ENCODE results near the gene FRMD3.

FRMD3 gene

GRCh38 chr9:83536332-83536731 is 1.9 kb downstream of the FRMD3 start:
- DNase-seq (ENCODE audit: extremely low spot score): no peak
- ChIA-PET CTCF (interaction anchor here (0.9 kb wide), 1 partner anchor 202 kb away, joined by 3 read pairs; no protein-coding TSS in a partner anchor), POLR2A (interaction anchor here (1.0 kb wide), 1 partner anchor 474 kb away, joined by 3 read pairs; no protein-coding TSS in a partner anchor)
- no peak for TF ChIP-seq TARDBP (IDR thresholded peaks at IDR 0.05)
- TF ChIP-seq FOXK2 (IDR thresholded peaks at IDR 0.05): no peak
- TF ChIP-seq PKNOX1 (IDR thresholded peaks at IDR 0.05): no peak
- no peak for TF ChIP-seq CTBP1 (IDR thresholded peaks at IDR 0.05; ENCODE audit: borderline replicate concordance)
- TF ChIP-seq HDGF (IDR thresholded peaks at IDR 0.05; ENCODE audit: borderline replicate concordance): no peak
- TF ChIP-seq ELF4 (IDR thresholded peaks at IDR 0.05): no peak
- no peak for TF ChIP-seq BHLHE40 (IDR thresholded peaks at IDR 0.05; ENCODE audit: borderline replicate concordance)
- no peak for TF ChIP-seq ZNF384 (IDR thresholded peaks at IDR 0.05)
- no peak for TF ChIP-seq FOXM1 (IDR thresholded peaks at IDR 0.05; ENCODE audit: borderline replicate concordance)
- no peak for TF ChIP-seq NFRKB (IDR thresholded peaks at IDR 0.05)
- no peak for TF ChIP-seq L3MBTL2 (conservative IDR thresholded peaks at IDR 0.05)
- TF ChIP-seq SUZ12 (IDR thresholded peaks at IDR 0.05): no peak
- TF ChIP-seq LEF1 (IDR thresholded peaks at IDR 0.05; ENCODE audit: borderline replicate concordance): no peak

GRCh38 chr9:83535736-83536135 is 2.5 kb downstream of the FRMD3 start:
- no peak for TF ChIP-seq PKNOX1 (IDR thresholded peaks at IDR 0.05)
- no peak for TF ChIP-seq FOXM1 (IDR thresholded peaks at IDR 0.05; ENCODE audit: borderline replicate concordance)
- TF ChIP-seq NFRKB (IDR thresholded peaks at IDR 0.05): no peak
- no peak for TF ChIP-seq SP1 (IDR thresholded peaks at IDR 0.05)
- TF ChIP-seq HDGF (IDR thresholded peaks at IDR 0.05; ENCODE audit: borderline replicate concordance): no peak
- no peak for TF ChIP-seq L3MBTL2 (conservative IDR thresholded peaks at IDR 0.05)
- TF ChIP-seq SUZ12 (IDR thresholded peaks at IDR 0.05): no peak
- CTCF ChIA-PET: no interaction called here
- no peak for DNase-seq (ENCODE audit: extremely low spot score)
- POLR2A ChIA-PET: no interaction called here

DNA sequence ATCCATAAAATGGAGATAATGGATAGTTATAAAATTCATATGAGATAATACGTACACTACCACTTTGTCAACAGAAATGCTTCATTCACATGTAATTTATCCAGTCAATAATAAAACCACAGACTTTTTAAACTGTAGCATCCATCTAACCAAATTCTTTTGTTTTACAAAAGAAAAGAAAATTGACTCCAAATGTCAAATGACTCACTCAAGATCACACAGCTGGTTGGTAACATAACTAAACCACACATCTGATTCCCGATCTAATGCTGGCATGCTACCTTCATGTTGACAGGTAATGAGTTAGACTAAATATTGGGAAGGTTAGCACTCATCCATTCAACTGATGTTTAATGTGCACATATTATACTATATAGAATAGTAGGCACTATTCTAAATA is 4.9 kb downstream of the FRMD3 start:
- POLR2A ChIA-PET: no interaction called here
- CTCF ChIA-PET: no interaction called here
- no peak for TF ChIP-seq TARDBP (IDR thresholded peaks at IDR 0.05)
- no peak for TF ChIP-seq ZNF384 (IDR thresholded peaks at IDR 0.05)
- no peak for TF ChIP-seq ARNT (IDR thresholded peaks at IDR 0.05)
- no peak for TF ChIP-seq SUZ12 (IDR thresholded peaks at IDR 0.05)
- TF ChIP-seq FOXA1 (IDR thresholded peaks at IDR 0.05): no peak
- TF ChIP-seq NFRKB (IDR thresholded peaks at IDR 0.05): no peak
- no peak for TF ChIP-seq FOXK2 (IDR thresholded peaks at IDR 0.05)
- no peak for TF ChIP-seq ELF4 (IDR thresholded peaks at IDR 0.05)
- no peak for TF ChIP-seq HDGF (IDR thresholded peaks at IDR 0.05; ENCODE audit: borderline replicate concordance)
- TF ChIP-seq PKNOX1 (IDR thresholded peaks at IDR 0.05): no peak
- no peak for DNase-seq (ENCODE audit: extremely low spot score)

DNA sequence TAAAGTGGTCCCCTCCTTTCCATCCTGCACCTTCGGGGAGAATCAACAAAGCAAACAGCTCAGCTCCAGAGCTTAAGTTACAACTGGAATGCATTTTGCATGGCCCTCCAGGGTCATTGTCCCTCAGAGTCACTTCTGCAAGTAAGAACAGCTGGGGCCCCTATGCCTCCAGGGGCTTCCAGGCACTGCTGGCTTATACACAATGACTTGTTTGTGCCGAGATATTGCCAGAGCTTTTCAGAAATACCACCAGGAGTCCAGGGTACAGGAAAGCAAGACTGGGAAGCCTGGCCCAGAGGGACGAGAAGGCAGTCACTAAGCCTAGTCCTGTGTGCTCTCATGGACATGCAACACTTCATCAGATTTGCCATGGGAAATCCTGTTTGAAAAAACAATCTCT is 11.3 kb downstream of the FRMD3 start:
- ChIA-PET POLR2A (no interaction called here), CTCF (no interaction called here)
- no peak for TF ChIP-seq CTBP1 (IDR thresholded peaks at IDR 0.05; ENCODE audit: borderline replicate concordance)
- no peak for TF ChIP-seq SUZ12 (IDR thresholded peaks at IDR 0.05)
- no peak for TF ChIP-seq PKNOX1 (IDR thresholded peaks at IDR 0.05)
- TF ChIP-seq SP1 (IDR thresholded peaks at IDR 0.05): no peak
- no peak for TF ChIP-seq FOXK2 (IDR thresholded peaks at IDR 0.05)
- TF ChIP-seq LEF1 (IDR thresholded peaks at IDR 0.05; ENCODE audit: borderline replicate concordance): no peak
- TF ChIP-seq ELF4 (IDR thresholded peaks at IDR 0.05): no peak
- no peak for TF ChIP-seq ZNF384 (IDR thresholded peaks at IDR 0.05)
- TF ChIP-seq L3MBTL2 (conservative IDR thresholded peaks at IDR 0.05): no peak
- no peak for TF ChIP-seq ARNT (IDR thresholded peaks at IDR 0.05)
- no peak for TF ChIP-seq TARDBP (IDR thresholded peaks at IDR 0.05)
- no peak for TF ChIP-seq FOXM1 (IDR thresholded peaks at IDR 0.05; ENCODE audit: borderline replicate concordance)
- no peak for DNase-seq (ENCODE audit: extremely low spot score)

DNA sequence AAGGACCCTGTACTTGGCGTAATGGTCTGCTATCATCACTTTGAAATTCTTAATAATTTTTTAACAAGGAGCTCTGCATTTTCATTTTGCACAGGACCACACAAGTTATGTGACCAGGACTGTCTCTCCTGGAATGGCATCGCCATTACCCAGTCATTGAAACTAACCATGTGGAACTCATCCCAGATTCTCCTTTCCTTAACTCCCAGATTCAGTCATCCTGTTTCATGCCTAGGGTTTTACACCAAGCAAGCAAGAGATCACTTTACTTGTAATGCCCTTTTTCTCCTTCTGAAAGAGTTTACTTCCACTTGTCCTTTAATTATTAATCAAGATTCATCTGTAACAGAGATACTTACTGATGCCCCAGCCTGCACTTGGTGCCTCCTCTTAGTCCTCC is 12.0 kb downstream of the FRMD3 start:
- DNase-seq (ENCODE audit: extremely low spot score): no peak
- no peak for TF ChIP-seq ELF4 (IDR thresholded peaks at IDR 0.05)
- TF ChIP-seq TARDBP (IDR thresholded peaks at IDR 0.05): no peak
- no peak for TF ChIP-seq BHLHE40 (IDR thresholded peaks at IDR 0.05; ENCODE audit: borderline replicate concordance)
- no peak for TF ChIP-seq FOXA1 (IDR thresholded peaks at IDR 0.05)
- no peak for TF ChIP-seq SP1 (IDR thresholded peaks at IDR 0.05)
- no peak for TF ChIP-seq PKNOX1 (IDR thresholded peaks at IDR 0.05)
- TF ChIP-seq ARNT (IDR thresholded peaks at IDR 0.05): no peak
- no peak for TF ChIP-seq CTBP1 (IDR thresholded peaks at IDR 0.05; ENCODE audit: borderline replicate concordance)
- no peak for TF ChIP-seq FOXK2 (IDR thresholded peaks at IDR 0.05)
- TF ChIP-seq NFRKB (IDR thresholded peaks at IDR 0.05): no peak
- no peak for TF ChIP-seq FOXM1 (IDR thresholded peaks at IDR 0.05; ENCODE audit: borderline replicate concordance)
- TF ChIP-seq SUZ12 (IDR thresholded peaks at IDR 0.05): no peak
- TF ChIP-seq HDGF (IDR thresholded peaks at IDR 0.05; ENCODE audit: borderline replicate concordance): no peak
- no peak for TF ChIP-seq ZNF384 (IDR thresholded peaks at IDR 0.05)
- no peak for TF ChIP-seq L3MBTL2 (conservative IDR thresholded peaks at IDR 0.05)
- TF ChIP-seq LEF1 (IDR thresholded peaks at IDR 0.05; ENCODE audit: borderline replicate concordance): no peak
- POLR2A ChIA-PET: no interaction called here
- CTCF ChIA-PET: no interaction called here

All from HEK293T (cell line).